HepG2 (cell line): ENCODE results near the gene FUZ. TPM values are rescaled to one million over a fixed set of nuclear protein-coding genes. Genes with fewer than 3 reads are reported as not detected.

Source experiments
- AGO1 ChIP-seq: fragments of 200-400 bp; formaldehyde crosslinking; IDR thresholded peaks from 2 replicates; pipeline ENCODE4 v1.6.1; 2017; ENCODE audit warnings: mild to moderate bottlenecking, low read depth, low read length, moderate library complexity; ENCODE audit not compliant: poor library complexity, severe bottlenecking
- EHMT2 ChIP-seq: fragments of 200-600 bp; sonication (generic); IDR thresholded peaks from 2 replicates; pipeline ENCODE4 v1.7.0; 2017; ENCODE audit warnings: antibody characterized with exemption, low read depth, low read length, borderline replicate concordance
- FOXO1 ChIP-seq: sonication (generic); formaldehyde crosslinking; IDR thresholded peaks from 2 replicates; pipeline ENCODE4 v1.4.0; 2020; ENCODE audit warnings: missing genetic modification reagents
- HOMEZ ChIP-seq: IDR thresholded peaks from 2 replicates; pipeline ENCODE4 v1.6.1; 2016; ENCODE audit warnings: low read depth
- KLF15 ChIP-seq: sonication (generic); formaldehyde crosslinking; IDR thresholded peaks from 2 replicates; pipeline ENCODE4 v1.8.1; 2023; ENCODE audit warnings: borderline replicate concordance, mild to moderate bottlenecking, inconsistent platforms, missing genetic modification reagents, mixed read lengths
- NFRKB ChIP-seq: fragments of 450-650 bp; IDR thresholded peaks from 2 replicates; pipeline ENCODE4 v1.6.1; 2017
- PHB2 ChIP-seq: fragments of 450-650 bp; IDR thresholded peaks from 2 replicates; pipeline ENCODE4 v1.6.1; 2018; ENCODE audit not compliant: partially characterized antibody
- POLR2A ChIP-seq, 2 experiments: IDR thresholded peaks; 2 replicates each; pipeline ENCODE4 v1.6.1; 2011; ENCODE audit warnings: low read depth in 2 of 2, low read length in 2 of 2, mild to moderate bottlenecking in 1 of 2, moderate library complexity in 1 of 2; ENCODE audit not compliant: insufficient read depth in 1 of 2
- PTBP1 ChIP-seq: fragments of 200-400 bp; formaldehyde crosslinking; IDR thresholded peaks from 2 replicates; pipeline ENCODE4 v1.6.1; 2018; ENCODE audit warnings: low read length, low read depth; ENCODE audit not compliant: poor library complexity, severe bottlenecking
- YY1 ChIP-seq: IDR thresholded peaks from 2 replicates; pipeline ENCODE4 v1.6.1; 2011; ENCODE audit warnings: low read length, low read depth, moderate library complexity, mild to moderate bottlenecking; ENCODE audit not compliant: insufficient read depth, insufficient replicate concordance
- ZKSCAN5 ChIP-seq: sonication (generic); formaldehyde crosslinking; IDR thresholded peaks from 2 replicates; pipeline ENCODE4 v1.5.1; 2020; ENCODE audit warnings: mild to moderate bottlenecking, missing genetic modification reagents
- ZNF335 ChIP-seq: sonication (generic); formaldehyde crosslinking; IDR thresholded peaks from 2 replicates; pipeline ENCODE4 v1.4.0; 2020; ENCODE audit warnings: missing genetic modification reagents
- ZNF549 ChIP-seq: sonication (generic); formaldehyde crosslinking; IDR thresholded peaks from 2 replicates; pipeline ENCODE4 v1.5.0; 2020; ENCODE audit warnings: missing genetic modification reagents
- ZNF75D ChIP-seq: sonication (generic); formaldehyde crosslinking; IDR thresholded peaks from 2 replicates; pipeline ENCODE4 v1.8.1; 2023; ENCODE audit warnings: missing genetic modification reagents, mild to moderate bottlenecking, borderline replicate concordance
- ZNF83 ChIP-seq: sonication (generic); formaldehyde crosslinking; IDR thresholded peaks from 2 replicates; pipeline ENCODE4 v1.4.0; 2020; ENCODE audit warnings: missing genetic modification reagents, mild to moderate bottlenecking, borderline replicate concordance
- polyA plus RNA-seq, 8 experiments: library from polyadenylated mRNA; depleted of rRNA in 3 of 8; stranded (reverse) in 7 of 8; unstranded in 1 of 8; fragments of >200 nt; fragmentation: Illumina TruSeq in 4 of 8; extraction: Trizol in 4 of 8; gene quantifications; 2 replicates each; pipeline versions ENCODE4 v1.2.1 to v1.2.3, GENCODE V29; 2011 to 2016; ENCODE audit warnings: low read depth in 4 of 8, missing spikeins in 1 of 8, mixed read lengths in 1 of 8; ENCODE audit not compliant: insufficient read depth in 1 of 8
- total RNA-seq, 5 experiments: library from RNA; depleted of rRNA; stranded (reverse); fragments of >200 nt; fragmentation: Illumina TruSeq; extraction: Trizol; gene quantifications; 2 replicates each; pipeline ENCODE4 v1.2.3, GENCODE V29; 2016; ENCODE audit warnings: low read depth in 1 of 5

Gene FUZ
- total and polyA plus RNA-seq, 2 of the 13 experiments (the other 11 are each of a cell fraction or from before 2014, with no cell fraction given), result 0.08 TPM; not detected in 1

DNA sequence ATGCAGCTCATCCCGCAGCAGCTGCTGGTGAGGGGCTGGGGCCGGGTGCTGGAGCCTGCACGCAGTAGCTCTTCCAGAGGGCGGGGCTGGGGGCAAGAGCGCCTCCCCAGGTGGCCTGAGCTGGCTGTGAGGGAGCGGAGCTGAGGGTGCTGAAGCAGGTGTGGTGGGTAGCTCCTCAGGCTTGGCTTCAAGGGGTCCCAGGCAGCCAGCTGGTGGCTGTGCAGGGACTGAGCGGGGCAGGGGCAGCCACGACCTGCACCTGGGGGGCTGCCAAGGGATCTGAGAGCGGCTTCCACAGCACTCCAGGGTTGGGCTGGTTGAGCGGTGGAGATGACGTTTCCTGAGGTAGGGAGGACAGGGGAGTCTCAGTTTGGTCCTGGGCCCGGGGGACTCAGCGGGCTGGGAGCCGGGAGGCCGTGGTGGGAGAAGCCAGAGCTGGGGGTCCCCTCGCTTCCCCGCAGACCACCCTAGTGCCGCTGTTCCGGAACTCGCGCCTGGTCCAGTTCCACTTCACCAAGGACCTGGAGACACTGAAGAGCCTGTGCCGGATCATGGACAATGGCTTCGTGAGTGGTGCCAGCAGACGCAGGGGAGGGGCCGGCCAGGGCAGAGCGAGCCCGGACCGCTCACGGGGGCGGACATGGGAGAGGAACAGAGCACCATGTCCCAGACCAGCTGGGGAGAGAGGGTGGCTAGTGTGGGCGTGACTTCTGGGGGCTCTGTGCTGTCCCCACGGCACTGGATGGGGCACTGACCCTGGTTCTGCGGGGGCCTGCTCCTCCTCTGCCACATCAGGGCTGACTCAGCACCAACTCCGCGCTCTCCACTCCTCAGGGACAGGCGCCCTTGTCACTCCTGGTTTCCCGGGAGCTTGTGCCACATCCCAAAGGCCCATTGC, 45.2 kb upstream of the FUZ start (continued):
- TF ChIP-seq HOMEZ (CRISPR knock-in tag), result no peak
- no peak for TF ChIP-seq ZNF75D (CRISPR knock-in tag)
- no peak for TF ChIP-seq PTBP1
- no peak for TF ChIP-seq ZNF83 (CRISPR knock-in tag)
- TF ChIP-seq KLF15 (CRISPR knock-in tag), result no peak
- TF ChIP-seq ZKSCAN5 (CRISPR knock-in tag), result no peak
- TF ChIP-seq EHMT2, result no peak
- TF ChIP-seq ZNF549 (CRISPR knock-in tag), result no peak
- no peak for TF ChIP-seq ZNF335 (CRISPR knock-in tag)
- peak in 1 of 2 experiments; percentile 52; a peak in 2 of 4 replicates for TF ChIP-seq POLR2A (IDR thresholded peaks at IDR 0.05; ENCODE audit: insufficient read depth in 1 of 2, low read depth in 2 of 2, low read length in 2 of 2)
- no peak for TF ChIP-seq FOXO1 (CRISPR knock-in tag)
- TF ChIP-seq PHB2, result no peak
- no peak for TF ChIP-seq YY1
- peak; percentile 2 for TF ChIP-seq AGO1
- no peak for TF ChIP-seq NFRKB
